Upper lobe of right lung (tissue), 1 donor: ENCODE data around the gene RPS4Y1. TPM values are rescaled to one million over a fixed set of nuclear protein-coding genes. Genes with fewer than 3 reads are reported as not detected.

Source experiments
- ATAC-seq: fragments of 200-7000 bp; cut with Tn5 transposase; one replicate; pipeline ENCODE4 v1.9.1; 2020; ENCODE audit warnings: mild to moderate bottlenecking, moderate library complexity
- DNase-seq: peaks from one replicate; pipeline ENCODE4 v3.0.0-alpha.2; 2020
- H3K27ac ChIP-seq: fragments of 200-600 bp; one replicate; pipeline ENCODE4 v1.8.0; 2022
- H3K27me3 ChIP-seq: fragments of 200-600 bp; one replicate; pipeline ENCODE4 v1.8.0; 2022; ENCODE audit warnings: mild to moderate bottlenecking
- H3K36me3 ChIP-seq: fragments of 200-600 bp; one replicate; pipeline ENCODE4 v1.8.0; 2022
- H3K4me1 ChIP-seq: fragments of 200-600 bp; one replicate; pipeline ENCODE4 v1.8.0; 2022
- H3K4me3 ChIP-seq: fragments of 200-600 bp; one replicate; pipeline ENCODE4 v1.8.0; 2022; ENCODE audit warnings: mild to moderate bottlenecking
- H3K9me3 ChIP-seq: fragments of 200-600 bp; one replicate; pipeline ENCODE4 v1.8.0; 2022
- CTCF ChIP-seq: fragments of 200-600 bp; IDR thresholded peaks from one replicate; pipeline ENCODE4 v1.8.0; 2022; ENCODE audit warnings: antibody characterized with exemption
- intact Hi-C: fragments of 100-400 bp; cut with DNase I; formaldehyde crosslinking; loops from one replicate; pipeline ENCODE4 v1.11.0; 2022
- total RNA-seq: library from RNA; stranded (reverse); fragmentation: NEBNext Ultra II Directional; extraction: Animal tissue kit (Norgen Biotek cat#: 25700); gene quantifications from one replicate; pipeline ENCODE4 v1.2.1, GENCODE V29; 2021
- donor health status: DM: no; HTN: yes; CAD: no; lungs with severe emphysema.

RPS4Y1 gene
- total RNA-seq, 1 donor from 2014 or later = 262 TPM

- Histone ChIP-seq H3K27ac (no peak overlapping the region), H3K4me1 (no peaks in the 10 kb centered on the region), H3K4me3 (no peak overlapping the region), H3K27me3 (no peaks in the 10 kb centered on the region), H3K9me3 (no peaks in the 10 kb centered on the region), H3K36me3 (no peaks in the 10 kb centered on the region)
- TF ChIP-seq CTCF = no peak
- DNase-seq (no peak), ATAC-seq (no peak)
- intact Hi-C loops = no loop called here
These were observed 12.9 kb upstream of the RPS4Y1 start for GRCh38 chrY:2828497-2828896.

GRCh38 chrY:2835230-2835629 lies 6.2 kb upstream of the RPS4Y1 start:
- Histone ChIP-seq H3K36me3 (no peaks in the 10 kb centered on the region), H3K27ac (no peak overlapping the region), H3K4me3 (no peak overlapping the region), H3K9me3 (no peaks in the 10 kb centered on the region), H3K4me1 (no peaks in the 10 kb centered on the region), H3K27me3 (no peaks in the 10 kb centered on the region)
- intact Hi-C loops = no loop called here
- no peak for DNase-seq
- no peak for ATAC-seq
- TF ChIP-seq CTCF = no peak

- Histone ChIP-seq H3K27ac (no peak overlapping the region), H3K4me1 (no peaks in the 10 kb centered on the region), H3K4me3 (no peak overlapping the region), H3K9me3 (no peaks in the 10 kb centered on the region), H3K36me3 (no peaks in the 10 kb centered on the region), H3K27me3 (no peaks in the 10 kb centered on the region)
- ATAC-seq (no peak), DNase-seq (no peak)
- intact Hi-C loops = no loop called here
- no peak for TF ChIP-seq CTCF
These were observed 4.3 kb upstream of the RPS4Y1 start for GRCh38 chrY:2837078-2837477.

GRCh38 chrY:2837932-2838331 lies 3.5 kb upstream of the RPS4Y1 start:
- H3K4me1 ChIP-seq = no peaks in the 10 kb centered on the region
- H3K27me3 ChIP-seq = no peaks in the 10 kb centered on the region
- H3K36me3 ChIP-seq = no peaks in the 10 kb centered on the region
- H3K4me3 ChIP-seq = no peak overlapping the region
- ATAC-seq (no peak), DNase-seq (no peak)
- no peaks in the 10 kb centered on the region for H3K9me3 ChIP-seq
- no peak overlapping the region for H3K27ac ChIP-seq
- intact Hi-C loops = no loop called here
- TF ChIP-seq CTCF = no peak

- DNase-seq = no peak
- H3K9me3 ChIP-seq = no peaks in the 10 kb centered on the region
- ATAC-seq = no peak
- no peaks in the 10 kb centered on the region for H3K4me1 ChIP-seq
- no peaks in the 10 kb centered on the region for H3K27me3 ChIP-seq
- H3K4me3 ChIP-seq = no peak overlapping the region
- peaks cover 6% of the 10 kb centered on the region for H3K36me3 ChIP-seq
- intact Hi-C loops = no loop called here
- TF ChIP-seq CTCF = no peak
- no peak overlapping the region for H3K27ac ChIP-seq
These were observed 5.4 kb downstream of the RPS4Y1 start for GRCh38 chrY:2846791-2847190.

- DNase-seq = no peak
- no peak for ATAC-seq
- intact Hi-C loops = no loop called here
- no peaks in the 10 kb centered on the region for H3K27me3 ChIP-seq
- no peak for TF ChIP-seq CTCF
- peaks cover 6% of the 10 kb centered on the region for H3K36me3 ChIP-seq
- H3K27ac ChIP-seq = no peak overlapping the region
- H3K4me3 ChIP-seq = no peak overlapping the region
- H3K9me3 ChIP-seq = no peaks in the 10 kb centered on the region
- H3K4me1 ChIP-seq = no peaks in the 10 kb centered on the region
These were observed 7.0 kb downstream of the RPS4Y1 start for GRCh38 chrY:2848384-2848783.
